K562 treated with DMSO at 1 percent for 24 hours (cell line): ENCODE results near the gene SRGAP2C. TPM values are rescaled to one million over a fixed set of nuclear protein-coding genes. Genes with fewer than 3 reads are reported as not detected.

Source experiments
- total RNA-seq: library from RNA; unstranded; fragments of 300-600 nt; gene quantifications from 2 replicates; pipeline ENCODE4 v1.2.3, GENCODE V29; 2022; ENCODE audit warnings: low read depth; ENCODE audit not compliant: insufficient read depth

SRGAP2C gene
- 9.1 and 12.9 TPM in 2 replicates for total RNA-seq

GRCh38 chr1:121184290-121185127 lies at the start of gene SRGAP2C, which contains the start of gene FAM72B:
Gene SRGAP2C, plus strand, starts transcription at chr1:121184975. Its CDS starts 2,472 bp downstream, at chr1:121187447.
Gene FAM72B, minus strand, starts transcription at chr1:121184340. Its CDS starts 851 bp downstream, at chr1:121183489.

Other genes with a start within 250 kb of the SRGAP2C start
- gene FAM72B, start 635 bp upstream of the SRGAP2C start, total RNA-seq: 10.0 and 12.1 TPM in 2 replicates